ENCODE measurements around the gene KCTD3. TPM values are rescaled to one million over a fixed set of nuclear protein-coding genes. Genes with fewer than 3 reads are reported as not detected.

The KCTD3 gene
- total RNA-seq, 1 donor from 2014 or later: 46.3 TPM

- H3K27me3 Mint-ChIP-seq (ENCODE audit: unreplicated experiment): peaks cover 2% of the 10 kb centered on the region
- no peak for DNase-seq
Observed at GRCh38 chr1:215583185-215583749, 16.2 kb downstream of the KCTD3 start.

GRCh38 chr1:215584389-215584788, 17.3 kb downstream of the KCTD3 start:
- DNase-seq: no peak
- H3K36me3 Mint-ChIP-seq (ENCODE audit: unreplicated experiment): peaks cover 12% of the 10 kb centered on the region
- no peaks in the 10 kb centered on the region for H3K9me3 Mint-ChIP-seq (ENCODE audit: unreplicated experiment)
- no peaks in the 10 kb centered on the region for H3K4me1 Mint-ChIP-seq (ENCODE audit: low read depth, unreplicated experiment)
- H3K4me3 Mint-ChIP-seq (ENCODE audit: unreplicated experiment): no peak overlapping the region
- H3K27ac Mint-ChIP-seq (ENCODE audit: unreplicated experiment): no peak overlapping the region
- TF ChIP-seq CTCF (IDR thresholded peaks at IDR 0.05; ENCODE audit: partially characterized antibody, unreplicated experiment): no peak
- H3K27me3 Mint-ChIP-seq (ENCODE audit: unreplicated experiment): peaks cover 2% of the 10 kb centered on the region

More at GRCh38 chr1:215583185-215583749, 16.2 kb downstream of the KCTD3 start:
- H3K4me3 Mint-ChIP-seq (ENCODE audit: unreplicated experiment): no peak overlapping the region
- H3K27ac Mint-ChIP-seq (ENCODE audit: unreplicated experiment): no peak overlapping the region
- H3K9me3 Mint-ChIP-seq (ENCODE audit: unreplicated experiment): no peaks in the 10 kb centered on the region
- TF ChIP-seq CTCF (IDR thresholded peaks at IDR 0.05; ENCODE audit: partially characterized antibody, unreplicated experiment): no peak
- H3K36me3 Mint-ChIP-seq (ENCODE audit: unreplicated experiment): peaks cover 12% of the 10 kb centered on the region
- no peaks in the 10 kb centered on the region for H3K4me1 Mint-ChIP-seq (ENCODE audit: low read depth, unreplicated experiment)

- no peak overlapping the region for H3K27ac Mint-ChIP-seq (ENCODE audit: unreplicated experiment)
- peaks cover 17% of the 10 kb centered on the region for H3K36me3 Mint-ChIP-seq (ENCODE audit: unreplicated experiment)
- no peak for TF ChIP-seq CTCF (IDR thresholded peaks at IDR 0.05; ENCODE audit: partially characterized antibody, unreplicated experiment)
- no peaks in the 10 kb centered on the region for H3K9me3 Mint-ChIP-seq (ENCODE audit: unreplicated experiment)
- H3K4me1 Mint-ChIP-seq (ENCODE audit: low read depth, unreplicated experiment): no peaks in the 10 kb centered on the region
- DNase-seq: no peak
- H3K4me3 Mint-ChIP-seq (ENCODE audit: unreplicated experiment): no peak overlapping the region
- H3K27me3 Mint-ChIP-seq (ENCODE audit: unreplicated experiment): no peaks in the 10 kb centered on the region
Observed at GRCh38 chr1:215589650-215590435, 22.7 kb downstream of the KCTD3 start.

GRCh38 chr1:215590779-215591491, 23.8 kb downstream of the KCTD3 start:
- H3K36me3 Mint-ChIP-seq (ENCODE audit: unreplicated experiment): peaks cover 12% of the 10 kb centered on the region
- no peaks in the 10 kb centered on the region for H3K4me1 Mint-ChIP-seq (ENCODE audit: low read depth, unreplicated experiment)
- DNase-seq: no peak
- no peak overlapping the region for H3K27ac Mint-ChIP-seq (ENCODE audit: unreplicated experiment)
- H3K4me3 Mint-ChIP-seq (ENCODE audit: unreplicated experiment): no peak overlapping the region
- no peaks in the 10 kb centered on the region for H3K27me3 Mint-ChIP-seq (ENCODE audit: unreplicated experiment)
- H3K9me3 Mint-ChIP-seq (ENCODE audit: unreplicated experiment): no peaks in the 10 kb centered on the region
- TF ChIP-seq CTCF (IDR thresholded peaks at IDR 0.05; ENCODE audit: partially characterized antibody, unreplicated experiment): no peak
